ENCODE results near the gene SLC44A3. TPM values are rescaled to one million over a fixed set of nuclear protein-coding genes. Genes with fewer than 3 reads are reported as not detected.

Gene SLC44A3
- total RNA-seq (1 to 10 TPM; 1.9 to 2.3 TPM), polyA plus RNA-seq (1 to 10 TPM; 1.1 to 1.9 TPM)

- ChIA-PET CTCF (ENCODE audit: partially characterized antibody) (no interaction called here), POLR2A (ENCODE audit: partially characterized antibody) (no interaction called here)
- no peaks in the 10 kb centered on the region for H3K9me3 ChIP-seq (ENCODE audit: control insufficient read depth in 1 of 2, low read length in 2 of 2)
- Mint-ChIP-seq H3K4me1 (peaks cover 1 to 11% (median 6%) of the 10 kb centered on the region in 4 donors), H3K36me3 (no peaks in the 10 kb centered on the region), H3K4me3 (peak within 1 kb of the TSS; percentile 45 to 82 (median 71)), H3K9me3 (peaks cover 0 to 4% (median 0%) of the 10 kb centered on the region in 8 donors), H3K27me3 (peaks cover 27 to 36% of the 10 kb centered on the region in 2 donors), H3K27ac (peak within 1 kb of the TSS in 2 of 7 donors; percentile 9 to 64)
- H3K4me1 ChIP-seq (ENCODE audit: insufficient read depth, low read length): peaks cover 5% of the 10 kb centered on the region
- H3K27me3 ChIP-seq (ENCODE audit: insufficient read depth, low read length): peaks cover 23% of the 10 kb centered on the region
- H3K4me3 ChIP-seq (ENCODE audit: low read length in 2 of 2): no peak within 1 kb of the TSS
- intact Hi-C loops (cut with micrococcal nuclease): no loop called here
- no peak within 1 kb of the TSS for H3K27ac ChIP-seq (ENCODE audit: low read depth, low read length)
- peak in 2 of 5 donors; percentile 4 to 7 for DNase-seq
- H3K36me3 ChIP-seq (ENCODE audit: insufficient read depth, low read length): no peaks in the 10 kb centered on the region
Measured at GRCh38 chr1:94819945-94820746, at the start of gene SLC44A3. TSS of gene SLC44A3 (plus strand) at chr1:94820357. CDS start at chr1:94820452, 95 bp downstream.

GRCh38 chr1:94772230-94772641 lies 47.9 kb upstream of the SLC44A3 start:
- Histone ChIP-seq H3K27me3 (ENCODE audit: insufficient read depth, low read length) (no peaks in the 10 kb centered on the region), H3K9me3 (ENCODE audit: control insufficient read depth in 1 of 2, low read length in 2 of 2) (no peaks in the 10 kb centered on the region), H3K36me3 (ENCODE audit: insufficient read depth, low read length) (no peaks in the 10 kb centered on the region), H3K27ac (ENCODE audit: low read depth, low read length) (no peak overlapping the region), H3K4me3 (ENCODE audit: low read length in 2 of 2) (no peak overlapping the region), H3K4me1 (ENCODE audit: insufficient read depth, low read length) (no peaks in the 10 kb centered on the region)
- Mint-ChIP-seq H3K4me1 (no peaks in the 10 kb centered on the region), H3K4me3 (no peak overlapping the region), H3K27ac (no peak overlapping the region), H3K27me3 (peaks cover 0 to 2% of the 10 kb centered on the region in 2 donors), H3K9me3 (no peaks in the 10 kb centered on the region), H3K36me3 (no peaks in the 10 kb centered on the region)
- intact Hi-C loops (cut with micrococcal nuclease): no loop called here
- ChIA-PET POLR2A (ENCODE audit: partially characterized antibody) (no interaction called here), CTCF (ENCODE audit: partially characterized antibody) (no interaction called here)
- no peak for DNase-seq

GRCh38 chr1:94772845-94773244 lies 47.3 kb upstream of the SLC44A3 start:
- H3K9me3 Mint-ChIP-seq: no peaks in the 10 kb centered on the region
- no peaks in the 10 kb centered on the region for H3K4me1 Mint-ChIP-seq
- no peak overlapping the region for H3K27ac ChIP-seq (ENCODE audit: low read depth, low read length)
- no peaks in the 10 kb centered on the region for H3K4me1 ChIP-seq (ENCODE audit: insufficient read depth, low read length)
- H3K27me3 ChIP-seq (ENCODE audit: insufficient read depth, low read length): no peaks in the 10 kb centered on the region
- H3K36me3 Mint-ChIP-seq: no peaks in the 10 kb centered on the region
- no peak overlapping the region for H3K4me3 Mint-ChIP-seq
- ChIA-PET POLR2A (ENCODE audit: partially characterized antibody) (no interaction called here), CTCF (ENCODE audit: partially characterized antibody) (no interaction called here)
- no peaks in the 10 kb centered on the region for H3K36me3 ChIP-seq (ENCODE audit: insufficient read depth, low read length)
- intact Hi-C loops (cut with micrococcal nuclease): no loop called here
- no peak overlapping the region for H3K4me3 ChIP-seq (ENCODE audit: low read length in 2 of 2)
- DNase-seq: no peak
- no peak overlapping the region for H3K27ac Mint-ChIP-seq
- H3K27me3 Mint-ChIP-seq: peaks cover 0 to 2% of the 10 kb centered on the region in 2 donors
- H3K9me3 ChIP-seq (ENCODE audit: control insufficient read depth in 1 of 2, low read length in 2 of 2): no peaks in the 10 kb centered on the region

- H3K9me3 ChIP-seq (ENCODE audit: control insufficient read depth in 1 of 2, low read length in 2 of 2): no peaks in the 10 kb centered on the region
- ChIA-PET POLR2A (ENCODE audit: partially characterized antibody) (no interaction called here), CTCF (ENCODE audit: partially characterized antibody) (no interaction called here)
- H3K27ac Mint-ChIP-seq: no peak overlapping the region
- intact Hi-C loops (cut with micrococcal nuclease): no loop called here
- H3K4me1 ChIP-seq (ENCODE audit: insufficient read depth, low read length): no peaks in the 10 kb centered on the region
- no peaks in the 10 kb centered on the region for H3K4me1 Mint-ChIP-seq
- H3K27ac ChIP-seq (ENCODE audit: low read depth, low read length): no peak overlapping the region
- no peak for DNase-seq
- H3K4me3 Mint-ChIP-seq: no peak overlapping the region
- H3K4me3 ChIP-seq (ENCODE audit: low read length in 2 of 2): no peak overlapping the region
- no peaks in the 10 kb centered on the region for H3K9me3 Mint-ChIP-seq
- H3K27me3 Mint-ChIP-seq: peaks cover 0 to 2% of the 10 kb centered on the region in 2 donors
- no peaks in the 10 kb centered on the region for H3K36me3 Mint-ChIP-seq
- H3K36me3 ChIP-seq (ENCODE audit: insufficient read depth, low read length): no peaks in the 10 kb centered on the region
- H3K27me3 ChIP-seq (ENCODE audit: insufficient read depth, low read length): no peaks in the 10 kb centered on the region
Measured at GRCh38 chr1:94773296-94773809, 46.8 kb upstream of the SLC44A3 start.

- no peaks in the 10 kb centered on the region for H3K4me1 Mint-ChIP-seq
- CTCF ChIA-PET (ENCODE audit: partially characterized antibody): no interaction called here
- Histone ChIP-seq H3K4me3 (ENCODE audit: low read length in 2 of 2) (no peak overlapping the region), H3K36me3 (ENCODE audit: insufficient read depth, low read length) (no peaks in the 10 kb centered on the region), H3K4me1 (ENCODE audit: insufficient read depth, low read length) (no peaks in the 10 kb centered on the region), H3K9me3 (ENCODE audit: control insufficient read depth in 1 of 2, low read length in 2 of 2) (no peaks in the 10 kb centered on the region), H3K27me3 (ENCODE audit: insufficient read depth, low read length) (no peaks in the 10 kb centered on the region), H3K27ac (ENCODE audit: low read depth, low read length) (no peak overlapping the region)
- H3K27ac Mint-ChIP-seq: no peak overlapping the region
- no peaks in the 10 kb centered on the region for H3K9me3 Mint-ChIP-seq
- no peak for DNase-seq
- intact Hi-C loops (cut with micrococcal nuclease): no loop called here
- no peaks in the 10 kb centered on the region for H3K36me3 Mint-ChIP-seq
- no peak overlapping the region for H3K4me3 Mint-ChIP-seq
- peaks cover 0 to 2% of the 10 kb centered on the region in 2 donors for H3K27me3 Mint-ChIP-seq
- POLR2A ChIA-PET (ENCODE audit: partially characterized antibody): no interaction called here
Measured at GRCh38 chr1:94773931-94774422, 46.2 kb upstream of the SLC44A3 start.

- H3K9me3 ChIP-seq (ENCODE audit: control insufficient read depth in 1 of 2, low read length in 2 of 2): no peaks in the 10 kb centered on the region
- no peaks in the 10 kb centered on the region for H3K9me3 Mint-ChIP-seq
- H3K27ac Mint-ChIP-seq: no peak overlapping the region
- no peak overlapping the region for H3K4me3 Mint-ChIP-seq
- ChIA-PET POLR2A (ENCODE audit: partially characterized antibody) (no interaction called here), CTCF (ENCODE audit: partially characterized antibody) (interaction anchor here (1.3 kb wide), 1 partner anchor 29 kb away, joined by 6 read pairs; no protein-coding TSS in a partner anchor)
- H3K27ac ChIP-seq (ENCODE audit: low read depth, low read length): no peak overlapping the region
- H3K27me3 Mint-ChIP-seq: peaks cover 6 to 7% of the 10 kb centered on the region in 2 donors
- H3K4me1 ChIP-seq (ENCODE audit: insufficient read depth, low read length): no peaks in the 10 kb centered on the region
- intact Hi-C loops (cut with micrococcal nuclease): no loop called here
- DNase-seq: no peak
- H3K4me1 Mint-ChIP-seq: no peaks in the 10 kb centered on the region
- no peaks in the 10 kb centered on the region for H3K36me3 ChIP-seq (ENCODE audit: insufficient read depth, low read length)
- no peaks in the 10 kb centered on the region for H3K27me3 ChIP-seq (ENCODE audit: insufficient read depth, low read length)
- H3K36me3 Mint-ChIP-seq: no peaks in the 10 kb centered on the region
- H3K4me3 ChIP-seq (ENCODE audit: low read length in 2 of 2): no peak overlapping the region
Measured at GRCh38 chr1:94776474-94776873, 43.7 kb upstream of the SLC44A3 start.

- Histone ChIP-seq H3K27me3 (ENCODE audit: insufficient read depth, low read length) (no peaks in the 10 kb centered on the region), H3K4me3 (ENCODE audit: low read length in 2 of 2) (no peak overlapping the region), H3K4me1 (ENCODE audit: insufficient read depth, low read length) (no peaks in the 10 kb centered on the region), H3K9me3 (ENCODE audit: control insufficient read depth in 1 of 2, low read length in 2 of 2) (no peaks in the 10 kb centered on the region), H3K27ac (ENCODE audit: low read depth, low read length) (no peak overlapping the region), H3K36me3 (ENCODE audit: insufficient read depth, low read length) (no peaks in the 10 kb centered on the region)
- H3K36me3 Mint-ChIP-seq: no peaks in the 10 kb centered on the region
- H3K27ac Mint-ChIP-seq: no peak overlapping the region
- peaks cover 6 to 7% of the 10 kb centered on the region in 2 donors for H3K27me3 Mint-ChIP-seq
- no peak for DNase-seq
- ChIA-PET POLR2A (ENCODE audit: partially characterized antibody) (no interaction called here), CTCF (ENCODE audit: partially characterized antibody) (interaction anchor here (1.3 kb wide), 1 partner anchor 28 kb away, joined by 6 read pairs; no protein-coding TSS in a partner anchor)
- no peaks in the 10 kb centered on the region for H3K9me3 Mint-ChIP-seq
- no peak overlapping the region for H3K4me3 Mint-ChIP-seq
- intact Hi-C loops (cut with micrococcal nuclease): no loop called here
- no peaks in the 10 kb centered on the region for H3K4me1 Mint-ChIP-seq
Measured at GRCh38 chr1:94777281-94777680, 42.9 kb upstream of the SLC44A3 start.

All from CD4-positive, alpha-beta memory T cell (primary cell).